ENCODE measurements around the gene TRPM4.

TRPM4 gene

GRCh38 chr19:49182848-49183375, 25.3 kb downstream of the TRPM4 start:
- no peak for TF ChIP-seq SIN3A (IDR thresholded peaks at IDR 0.05; ENCODE audit: borderline replicate concordance, insufficient read depth, low read length)
- no peak for TF ChIP-seq REST (IDR thresholded peaks at IDR 0.05; ENCODE audit: insufficient read depth in 1 of 2, low read depth in 2 of 2, low read length in 2 of 2)
- no peak for TF ChIP-seq POLR2AphosphoS5 (IDR thresholded peaks at IDR 0.05; ENCODE audit: low read depth, low read length)
- no peak for TF ChIP-seq TAF1 (IDR thresholded peaks at IDR 0.05; ENCODE audit: borderline replicate concordance, insufficient read depth, low read length)
- TF ChIP-seq FOXP2 (optimal IDR thresholded peaks at IDR 0.05; ENCODE audit: borderline replicate concordance, extremely low read depth, extremely low read length, insufficient read depth), result no peak

GRCh38 chr19:49186108-49186507, 28.5 kb downstream of the TRPM4 start:
- TF ChIP-seq FOXP2 (optimal IDR thresholded peaks at IDR 0.05; ENCODE audit: borderline replicate concordance, extremely low read depth, extremely low read length, insufficient read depth) (no peak), REST (IDR thresholded peaks at IDR 0.05; ENCODE audit: insufficient read depth in 1 of 2, low read depth in 2 of 2, low read length in 2 of 2) (no peak), POLR2AphosphoS5 (IDR thresholded peaks at IDR 0.05; ENCODE audit: low read depth, low read length) (no peak), SIN3A (IDR thresholded peaks at IDR 0.05; ENCODE audit: borderline replicate concordance, insufficient read depth, low read length) (no peak), TAF1 (IDR thresholded peaks at IDR 0.05; ENCODE audit: borderline replicate concordance, insufficient read depth, low read length) (no peak)

GRCh38 chr19:49188626-49189200, 31.1 kb downstream of the TRPM4 start:
- TF ChIP-seq SIN3A (IDR thresholded peaks at IDR 0.05; ENCODE audit: borderline replicate concordance, insufficient read depth, low read length) (no peak), REST (IDR thresholded peaks at IDR 0.05; ENCODE audit: insufficient read depth in 1 of 2, low read depth in 2 of 2, low read length in 2 of 2) (no peak), FOXP2 (optimal IDR thresholded peaks at IDR 0.05; ENCODE audit: borderline replicate concordance, extremely low read depth, extremely low read length, insufficient read depth) (no peak), TAF1 (IDR thresholded peaks at IDR 0.05; ENCODE audit: borderline replicate concordance, insufficient read depth, low read length) (no peak), POLR2AphosphoS5 (IDR thresholded peaks at IDR 0.05; ENCODE audit: low read depth, low read length) (no peak)

GRCh38 chr19:49189259-49189658, 31.7 kb downstream of the TRPM4 start:
- TF ChIP-seq FOXP2 (optimal IDR thresholded peaks at IDR 0.05; ENCODE audit: borderline replicate concordance, extremely low read depth, extremely low read length, insufficient read depth), result no peak
- no peak for TF ChIP-seq TAF1 (IDR thresholded peaks at IDR 0.05; ENCODE audit: borderline replicate concordance, insufficient read depth, low read length)
- TF ChIP-seq REST (IDR thresholded peaks at IDR 0.05; ENCODE audit: insufficient read depth in 1 of 2, low read depth in 2 of 2, low read length in 2 of 2), result no peak
- no peak for TF ChIP-seq POLR2AphosphoS5 (IDR thresholded peaks at IDR 0.05; ENCODE audit: low read depth, low read length)
- TF ChIP-seq SIN3A (IDR thresholded peaks at IDR 0.05; ENCODE audit: borderline replicate concordance, insufficient read depth, low read length), result no peak
